AML-193 (cell line): ENCODE measurements around the gene SH3BGRL.

Experiments used
- DNase-seq, 2 experiments: peaks; one replicate each; lab custom pipeline; 2025; lab: John Stamatoyannopoulos, UW

SH3BGRL gene

DNA sequence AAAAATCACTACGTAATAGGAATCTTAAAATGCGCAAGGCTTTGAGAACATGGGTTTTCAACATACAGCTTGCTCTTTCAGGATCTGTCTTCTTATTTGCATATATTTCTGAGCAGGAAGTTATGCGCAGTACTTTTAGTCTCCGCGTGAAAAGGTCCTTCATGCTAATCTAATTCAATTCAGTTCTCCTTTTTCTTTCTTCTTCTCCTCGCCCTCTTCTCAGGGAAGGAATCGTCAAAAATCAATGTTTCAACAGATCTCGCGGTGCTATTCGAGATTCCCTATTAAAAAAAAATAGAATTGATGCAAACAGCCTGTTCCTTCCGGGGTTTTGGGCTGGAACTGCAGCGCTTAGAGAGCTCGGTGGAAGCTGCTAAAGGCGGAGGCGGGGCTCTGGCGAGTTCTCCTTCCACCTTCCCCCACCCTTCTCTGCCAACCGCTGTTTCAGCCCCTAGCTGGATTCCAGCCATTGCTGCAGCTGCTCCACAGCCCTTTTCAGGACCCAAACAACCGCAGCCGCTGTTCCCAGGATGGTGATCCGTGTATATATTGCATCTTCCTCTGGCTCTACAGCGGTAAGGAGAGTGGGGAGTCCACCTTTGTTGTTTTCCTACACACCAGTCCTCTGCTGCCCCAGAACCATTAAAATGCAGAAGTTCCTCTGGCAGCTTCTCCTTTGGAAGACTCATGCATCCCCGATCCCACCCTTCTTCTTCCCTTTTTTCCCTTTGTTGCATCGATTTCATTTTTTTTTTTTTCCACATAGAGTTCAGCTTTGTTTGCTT, at the start of gene SH3BGRL, which contains the start of gene HMGN5:
Gene SH3BGRL (plus strand): TSS at position 432 of the 785 bp plus-strand sequence. CDS start 99 bp downstream, at position 531.
Gene HMGN5 (minus strand): TSS at position 243 of the 785 bp plus-strand sequence. CDS start 80,364 bp downstream, outside the sequence.
- DNase-seq = peak; percentile 67 to 88

DNA sequence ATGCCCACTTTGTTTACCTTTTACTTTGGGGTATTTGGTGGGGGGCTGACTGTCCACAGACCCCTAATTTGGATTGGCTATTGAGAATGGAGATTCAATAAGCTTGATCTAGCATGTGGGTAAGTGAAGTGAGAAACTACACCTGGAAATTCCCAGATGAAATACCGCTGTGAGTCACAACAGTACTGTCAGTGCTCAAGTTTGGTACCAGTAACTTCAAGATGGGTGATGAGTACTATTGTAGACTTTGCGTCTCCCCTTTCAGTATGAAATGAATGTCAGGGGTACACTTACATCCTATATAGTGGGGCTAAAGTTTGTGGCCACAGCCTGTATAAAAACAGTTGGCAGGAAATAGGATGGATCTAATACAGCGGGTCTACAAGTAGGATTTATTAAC, 33.5 kb upstream of the SH3BGRL start:
- DNase-seq = no peak

DNA sequence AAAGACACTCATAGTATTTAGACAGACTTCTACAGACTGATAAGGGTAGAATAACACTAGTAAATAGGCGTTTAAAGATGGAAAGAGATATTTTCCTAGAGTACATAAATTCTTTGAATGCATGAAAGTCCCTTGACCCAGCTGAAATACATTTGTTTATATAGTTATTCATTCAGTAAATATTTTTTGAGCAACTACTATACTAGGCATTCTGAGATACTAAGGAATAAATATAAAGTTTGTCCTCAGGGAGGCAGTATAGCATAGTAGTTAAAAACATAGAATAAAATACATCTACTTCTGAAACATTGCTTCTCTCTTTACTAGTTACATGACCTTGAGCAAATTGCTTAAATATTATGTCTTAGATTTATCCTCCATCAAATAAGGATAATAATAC, 27.6 kb upstream of the SH3BGRL start:
- peak; percentile 32 to 40 for DNase-seq

DNA sequence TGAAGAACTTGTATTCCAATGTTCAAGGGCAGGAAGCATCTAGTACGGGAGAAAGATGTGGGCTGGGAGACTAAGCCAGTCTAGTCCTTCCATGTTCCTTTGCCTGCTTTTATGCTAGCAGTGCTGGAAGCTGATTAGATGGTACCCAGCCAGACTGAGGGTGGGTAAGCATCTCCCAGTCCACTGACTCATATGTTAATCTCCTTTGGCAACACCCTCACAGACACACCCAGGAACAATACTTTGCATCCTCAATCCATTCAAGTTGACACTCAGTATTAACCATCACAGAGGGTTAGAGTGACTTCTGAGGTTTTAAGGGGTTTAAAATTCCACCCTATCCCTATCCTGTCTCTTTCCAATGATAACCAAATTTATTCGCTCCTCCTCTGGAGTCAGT, 6.6 kb upstream of the SH3BGRL start:
- DNase-seq = no peak

DNA sequence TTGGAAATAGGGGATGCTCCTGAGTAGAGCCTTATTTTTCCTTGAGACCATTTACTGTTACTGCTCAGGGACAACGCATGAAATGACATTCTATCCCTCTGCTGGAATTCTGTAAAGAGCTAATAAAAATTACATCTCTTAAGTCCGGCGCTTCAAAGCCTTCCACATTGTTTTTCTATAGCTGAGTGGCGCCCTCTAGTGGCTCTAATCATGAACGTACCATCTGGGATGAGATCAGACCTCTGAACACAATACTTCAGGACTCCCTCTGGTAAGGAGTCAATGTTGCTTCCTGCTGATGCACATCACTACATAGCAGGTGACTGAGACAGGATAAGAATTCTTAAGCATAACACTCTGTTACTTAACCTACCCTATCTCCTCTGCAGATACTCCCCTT, 6.2 kb upstream of the SH3BGRL start:
- peak; percentile 42 to 45 for DNase-seq

DNA sequence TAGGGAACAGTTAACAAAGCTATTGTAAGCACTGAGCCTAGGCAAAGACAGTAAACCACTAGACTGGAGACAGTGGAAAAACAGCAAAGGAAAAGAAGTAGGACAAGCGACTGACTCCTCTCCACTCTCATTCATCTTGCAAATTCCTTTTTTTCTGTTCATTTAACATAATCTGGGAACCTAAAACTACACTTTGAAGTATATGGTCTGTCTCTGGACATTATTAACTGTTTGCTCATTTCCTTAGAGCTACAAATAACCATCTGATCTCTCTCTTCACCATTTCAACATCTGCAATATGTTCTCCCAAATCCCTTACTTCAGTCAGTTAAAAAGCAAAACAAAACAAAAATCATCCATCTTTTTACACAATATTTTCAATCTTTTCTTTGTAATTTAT, 831 bp upstream of the SH3BGRL start:
- DNase-seq = no peak

DNA sequence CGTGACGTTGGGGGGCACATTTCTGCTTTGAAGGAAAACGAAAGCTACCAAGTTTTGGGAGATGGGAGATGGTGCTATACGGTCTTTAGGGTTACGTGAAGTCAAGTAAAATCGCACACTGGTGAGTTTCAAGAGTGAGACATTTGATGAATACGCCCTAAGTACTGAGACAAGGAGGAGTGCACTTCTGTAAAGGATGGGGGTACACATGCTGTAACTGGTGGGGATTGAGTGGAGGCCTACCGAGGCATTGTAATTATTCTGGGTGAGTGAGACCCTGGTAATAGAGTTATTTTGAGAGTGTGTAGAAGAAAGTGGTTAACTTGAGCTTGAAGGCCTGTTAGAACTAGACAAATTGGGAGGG, 536 bp downstream of the SH3BGRL start:
- no peak for DNase-seq

DNA sequence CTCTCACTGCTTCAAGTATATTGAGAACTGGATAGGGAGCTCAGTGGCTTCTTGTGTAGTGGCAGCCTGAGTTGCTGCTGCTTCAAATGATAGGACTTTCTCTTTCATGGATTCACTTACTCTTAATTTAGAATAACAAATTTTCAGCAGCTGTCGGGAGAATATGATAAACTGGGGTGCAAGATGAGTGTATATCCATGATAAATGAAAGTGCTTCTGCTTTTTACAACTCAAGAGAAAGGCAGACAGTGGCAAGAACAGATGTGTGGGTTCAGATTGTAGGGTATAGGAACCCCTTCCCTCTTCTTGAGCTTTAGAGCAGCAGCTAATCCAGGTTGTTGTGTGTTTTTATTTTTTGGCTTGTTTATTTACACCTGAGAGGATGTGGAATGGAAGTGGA, 1.0 kb downstream of the SH3BGRL start:
- DNase-seq = no peak

DNA sequence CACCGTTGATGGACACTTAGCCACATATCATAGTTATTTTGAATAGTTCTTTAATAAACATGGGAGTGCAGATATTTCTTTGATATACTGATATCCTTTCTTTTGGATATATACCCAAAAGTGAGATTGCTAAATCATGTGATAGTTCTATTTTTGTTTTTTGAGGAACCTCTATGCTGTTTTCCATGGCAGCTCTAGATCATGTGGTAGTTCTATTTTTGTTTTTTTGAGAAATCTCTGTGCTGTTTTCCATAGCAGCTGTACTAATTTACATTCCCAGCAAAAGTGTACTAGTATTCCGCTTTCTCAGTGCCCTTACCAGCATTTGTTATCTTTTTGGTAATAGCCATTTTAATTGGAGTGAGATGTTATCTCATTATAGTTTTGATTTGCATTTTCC, 3.6 kb downstream of the SH3BGRL start:
- no peak for DNase-seq

DNA sequence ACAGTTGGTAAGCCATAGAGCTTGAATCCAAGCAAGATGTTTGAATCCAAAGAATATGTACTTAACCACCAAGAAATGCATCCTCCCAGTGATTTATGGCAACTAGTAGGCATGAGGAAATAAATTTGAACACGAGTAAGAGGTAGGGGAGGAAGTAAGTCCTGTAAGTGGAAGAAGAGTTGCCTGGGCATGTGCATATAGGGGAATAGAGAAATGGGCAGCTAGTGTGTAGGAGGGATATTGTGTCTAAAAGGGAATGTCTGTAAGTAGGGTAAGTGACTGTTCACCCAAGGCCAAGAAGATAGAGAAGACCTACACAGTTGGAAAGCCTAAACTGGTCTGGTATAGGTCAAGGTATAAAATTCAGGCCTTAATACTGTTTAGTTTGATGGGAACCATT, 4.6 kb downstream of the SH3BGRL start:
- DNase-seq = peak in 1 of 2 experiments; percentile 2

DNA sequence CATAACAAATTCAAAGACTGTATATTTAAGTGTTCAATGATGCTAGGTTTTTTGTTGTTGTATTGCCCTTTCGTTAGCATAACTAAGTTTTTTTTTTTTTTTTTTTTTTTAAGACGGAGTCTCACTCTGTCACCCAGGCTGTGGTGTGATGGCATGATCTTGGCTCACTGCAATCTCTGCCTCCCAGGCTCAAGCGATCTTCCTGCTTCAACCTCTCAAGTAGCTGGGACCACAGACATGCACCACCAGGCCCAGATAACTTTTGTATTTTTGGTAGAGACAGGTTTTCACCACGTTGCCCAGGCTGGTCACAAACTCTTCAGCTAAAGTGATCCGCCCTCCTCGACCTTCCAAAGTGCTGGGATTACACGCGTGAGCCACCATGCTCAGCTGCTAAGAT, 7.0 kb downstream of the SH3BGRL start:
- DNase-seq = no peak

DNA sequence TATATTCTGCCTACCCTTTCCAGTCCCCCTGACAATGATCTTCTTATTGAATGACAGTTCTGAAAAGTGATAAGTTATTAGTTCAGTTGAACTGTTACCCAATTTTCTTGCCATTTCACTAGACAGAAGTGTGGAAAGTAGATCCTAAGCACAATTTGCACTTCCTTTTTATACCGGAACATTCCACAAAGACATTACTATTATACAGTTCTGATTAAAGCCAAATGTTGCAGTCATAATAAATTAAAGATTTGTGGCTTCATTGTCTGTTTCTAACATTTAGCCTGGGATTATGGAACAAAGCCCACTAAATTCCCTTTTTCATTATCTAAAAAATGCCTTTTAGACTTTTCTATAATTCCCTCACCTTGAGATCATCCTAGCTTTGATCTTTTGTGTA, 13.8 kb downstream of the SH3BGRL start:
- no peak for DNase-seq

DNA sequence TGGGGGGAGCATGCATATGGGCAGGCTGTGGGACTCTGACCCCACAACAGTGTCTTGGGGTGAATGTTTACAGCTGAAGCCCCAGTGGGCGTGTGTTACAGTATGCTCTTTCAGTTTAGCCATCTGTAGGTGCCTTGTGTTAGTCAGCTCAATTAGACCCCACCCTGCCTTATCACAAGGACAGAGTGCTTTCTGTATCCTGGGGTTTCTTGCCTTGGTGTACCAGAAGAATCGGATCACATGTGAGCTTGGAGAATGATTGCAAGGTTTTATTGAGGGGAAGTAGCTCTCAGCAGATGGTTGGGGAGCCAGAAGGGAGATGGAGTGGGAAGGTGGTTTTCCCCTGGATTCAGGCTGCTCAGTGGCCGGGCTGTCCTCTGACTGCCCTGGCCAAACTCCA, 27.3 kb downstream of the SH3BGRL start:
- DNase-seq = no peak

DNA sequence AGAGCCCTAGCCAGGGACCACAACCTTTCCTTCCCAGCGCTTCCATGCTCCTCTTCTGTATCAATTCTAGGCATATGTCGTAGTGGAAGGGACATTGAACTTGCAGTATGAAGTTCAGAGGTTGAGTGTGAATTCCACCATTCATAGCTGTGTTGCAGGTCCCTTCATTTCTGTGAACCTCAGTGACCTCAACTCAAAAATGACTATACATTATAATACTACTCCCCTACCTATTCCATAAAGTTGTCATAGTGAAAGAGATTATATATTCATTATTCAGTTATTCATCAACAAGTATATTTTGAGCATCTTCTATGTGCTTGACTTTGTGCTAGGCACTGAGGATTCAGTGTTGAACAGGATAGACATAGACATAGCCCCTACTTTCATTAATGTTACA, 28.0 kb downstream of the SH3BGRL start:
- no peak for DNase-seq

DNA sequence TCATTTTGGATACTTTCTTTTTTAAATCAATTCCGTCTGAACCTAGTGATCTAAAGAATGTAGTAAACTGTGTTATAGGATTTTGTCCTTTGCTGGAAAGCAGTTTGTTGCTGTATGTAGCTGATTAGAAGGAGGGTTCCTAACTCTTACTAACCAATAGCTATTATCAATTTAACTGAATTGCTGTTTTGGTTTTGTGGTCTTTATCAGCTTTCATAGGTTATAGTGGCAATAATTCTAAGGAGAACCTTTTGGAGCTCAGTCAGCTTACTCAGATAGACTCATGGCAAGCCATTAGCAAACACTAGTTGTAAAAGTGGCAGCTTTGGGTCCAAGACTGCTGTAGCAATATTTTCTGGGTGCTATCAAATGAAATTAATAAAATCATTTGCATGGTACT, 29.6 kb downstream of the SH3BGRL start:
- DNase-seq = no peak

DNA sequence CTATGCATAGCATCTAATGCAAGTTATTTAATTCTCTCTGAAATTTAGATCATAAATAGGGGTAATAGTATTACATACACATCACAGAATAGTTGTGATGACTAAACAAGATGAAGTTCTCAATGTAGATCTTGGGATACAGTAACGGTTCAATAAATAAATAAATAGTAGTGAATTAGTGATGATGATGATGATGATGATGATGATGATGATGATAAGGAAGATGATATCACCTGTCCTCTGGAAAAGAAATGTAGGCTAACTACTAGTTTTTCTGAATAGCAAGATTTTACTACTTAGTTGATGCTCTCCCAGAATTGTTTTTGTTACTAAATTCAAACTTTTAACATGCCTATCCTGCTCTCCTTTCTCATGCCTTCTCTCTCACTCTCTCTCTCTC, 30.3 kb downstream of the SH3BGRL start:
- no peak for DNase-seq

DNA sequence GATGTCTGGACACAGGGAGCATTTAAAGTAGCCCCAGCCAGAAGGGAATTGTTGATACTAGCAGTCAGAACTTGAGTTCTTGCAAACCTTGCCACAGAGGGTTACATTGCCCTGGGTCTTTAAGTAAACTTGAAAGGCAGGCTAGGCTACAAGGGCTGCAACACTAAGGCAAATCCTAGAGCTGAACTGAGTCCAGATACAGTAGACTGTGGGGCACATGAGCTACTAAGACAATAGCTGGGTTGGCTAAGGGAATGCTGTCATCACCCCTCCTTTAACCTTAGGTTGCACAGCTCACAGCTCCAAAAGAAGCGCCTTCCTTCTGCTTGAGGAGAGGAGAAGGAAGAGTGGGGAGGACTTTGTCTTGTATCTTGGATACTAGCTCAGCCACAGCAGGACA, 35.6 kb downstream of the SH3BGRL start:
- DNase-seq = no peak

DNA sequence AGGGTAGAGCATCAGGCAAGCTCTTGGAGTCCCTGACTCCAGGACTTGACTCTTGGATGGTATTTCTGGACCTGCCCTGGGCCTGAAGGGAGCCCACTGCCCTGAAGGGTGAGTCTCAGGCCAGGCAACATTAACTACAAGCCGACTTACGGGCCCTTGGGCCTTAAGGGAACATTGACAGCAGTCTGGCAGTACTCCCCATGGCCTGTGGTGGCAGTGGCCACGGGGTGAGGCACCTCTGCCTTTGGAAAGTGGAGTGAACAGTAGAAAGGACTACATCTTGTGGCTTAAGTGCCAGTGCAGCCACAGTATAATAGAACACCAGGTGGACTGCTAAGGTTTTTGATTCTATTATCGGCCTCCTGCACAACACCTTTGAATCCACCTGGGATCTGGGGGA, 36.3 kb downstream of the SH3BGRL start:
- DNase-seq = no peak

DNA sequence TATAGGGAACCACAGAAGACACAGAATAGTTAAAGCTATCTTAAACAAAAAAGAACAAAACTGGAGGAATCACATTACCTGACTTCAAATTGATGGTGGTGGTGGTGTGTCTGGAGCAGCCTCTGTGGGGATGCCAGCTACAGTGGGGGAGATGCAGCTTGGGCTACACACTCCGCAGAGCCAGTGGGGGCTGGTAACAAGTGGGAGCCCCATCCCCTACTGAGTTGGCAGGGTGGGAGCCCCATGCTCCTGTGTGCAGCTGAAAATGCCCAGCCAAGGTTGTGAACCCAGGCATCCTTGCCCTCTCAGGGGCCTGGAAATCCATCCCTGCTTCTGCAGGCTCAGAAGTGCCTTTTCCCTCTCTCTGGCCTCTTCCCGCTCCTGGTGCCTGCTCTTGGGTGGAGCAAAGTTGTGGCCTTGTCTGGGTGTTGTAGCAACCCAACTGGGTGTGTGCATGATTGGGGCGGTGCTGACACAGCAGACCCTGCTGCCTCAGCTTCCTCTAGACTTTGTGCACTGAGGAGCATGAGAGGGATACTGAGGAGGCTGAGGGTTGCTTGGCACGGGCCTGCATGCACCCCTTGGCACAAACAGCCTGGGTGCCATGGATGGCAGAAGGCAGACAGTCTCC, 38.9 kb downstream of the SH3BGRL start:
- DNase-seq = no peak

DNA sequence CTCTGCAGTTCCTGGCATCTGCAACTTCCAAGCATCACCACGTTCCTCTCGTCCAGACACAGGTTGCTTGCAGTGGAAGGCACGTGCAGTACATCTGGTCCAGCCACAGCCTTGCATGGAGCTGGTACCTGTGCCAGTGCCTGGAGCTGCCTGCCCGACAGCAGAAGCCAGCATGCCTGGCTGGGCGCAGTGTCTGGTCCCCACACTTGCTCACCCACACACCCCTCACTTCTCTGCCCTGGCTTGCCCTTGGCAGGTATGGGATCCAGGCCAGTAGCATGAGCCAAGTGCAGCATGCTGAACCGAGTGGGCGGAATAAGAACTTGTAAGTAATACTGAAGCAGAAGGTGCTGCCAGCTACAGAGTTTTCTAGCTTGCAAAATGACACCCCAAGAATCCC, 39.9 kb downstream of the SH3BGRL start:
- no peak for DNase-seq

DNA sequence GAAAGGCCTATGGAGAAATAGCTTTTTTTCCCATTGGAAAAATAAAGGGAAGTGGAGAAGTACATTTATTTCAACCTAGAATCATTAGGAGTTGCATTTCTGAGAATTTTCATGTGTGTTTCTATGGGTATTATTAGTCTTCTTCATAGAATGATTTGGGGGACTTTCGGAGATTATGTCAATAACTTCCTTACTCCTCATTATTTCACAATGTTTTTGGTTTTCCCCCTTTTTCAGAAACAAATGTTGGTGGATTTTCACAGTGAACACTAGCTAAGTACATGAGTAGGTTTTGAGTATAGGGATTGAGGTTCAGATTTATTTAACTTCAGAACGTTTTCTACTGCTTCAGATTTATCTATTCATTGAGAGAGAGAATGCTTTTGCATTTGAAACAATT, 54.0 kb downstream of the SH3BGRL start:
- no peak for DNase-seq

DNA sequence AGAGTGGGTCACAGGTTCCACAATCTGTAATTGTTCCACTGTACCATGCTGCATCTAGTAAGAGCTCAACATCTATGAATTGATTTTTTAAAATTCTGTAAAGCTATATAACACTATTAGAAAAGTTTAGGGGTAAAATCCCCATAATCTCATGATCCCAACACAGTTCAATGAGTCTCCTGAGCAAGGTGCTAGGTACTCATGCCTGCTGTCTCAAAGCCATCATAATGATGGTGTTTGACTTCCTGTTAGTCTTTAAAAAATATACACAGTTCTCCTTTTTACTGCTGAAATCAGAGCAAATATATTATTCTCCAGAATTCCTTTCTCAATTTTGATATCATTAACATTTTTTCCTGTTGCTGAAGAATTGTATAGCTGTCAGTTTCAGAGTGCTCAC, 55.9 kb downstream of the SH3BGRL start:
- no peak for DNase-seq

DNA sequence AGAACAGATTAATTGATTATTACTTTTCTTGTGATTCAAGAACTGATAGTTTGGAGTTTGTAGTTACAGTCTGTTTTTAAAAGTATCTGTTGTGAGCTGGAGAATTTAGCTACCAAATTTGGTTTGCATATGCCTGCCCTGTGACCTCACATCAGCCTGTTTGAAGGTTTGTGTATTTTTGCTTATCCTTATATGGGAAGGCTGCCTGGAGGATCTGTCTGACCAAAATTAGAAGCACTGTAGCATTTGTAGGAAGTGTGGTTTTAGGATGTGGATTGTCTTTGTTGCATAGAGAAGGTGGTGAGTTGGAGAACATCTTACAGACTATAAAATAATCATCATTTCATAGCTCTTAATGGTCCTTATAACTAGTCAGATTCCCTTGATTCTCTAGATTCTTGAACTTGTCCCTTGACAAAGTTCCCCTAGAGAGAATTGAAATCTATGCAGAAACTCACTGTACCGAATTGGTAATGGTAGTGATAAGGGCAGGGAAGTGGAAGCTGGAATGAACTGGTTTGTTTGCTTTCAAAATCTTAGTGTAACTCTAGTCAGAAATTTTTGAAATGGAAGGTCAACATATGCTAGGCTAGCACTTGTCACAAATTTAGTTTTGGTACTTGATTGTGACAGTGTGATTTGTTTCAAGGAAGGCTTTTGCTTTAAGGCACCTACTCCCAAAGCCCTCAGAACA, 57.3 kb downstream of the SH3BGRL start:
- no peak for DNase-seq
